WERI-Rb-1 (cell line): ENCODE measurements around the gene TFDP2.

Source experiments
- DNase-seq: peaks from one replicate; pipeline ENCODE4 v3.0.0-alpha.2; 2020
- H3K27ac ChIP-seq: fragments of 250-450 bp; sonication (Bioruptor Pico); 2 replicates; pipeline ENCODE4 v1.5.1; 2020; ENCODE audit warnings: mild to moderate bottlenecking, moderate library complexity
- H3K27me3 ChIP-seq: fragments of 250-450 bp; sonication (Bioruptor Pico); 2 replicates; pipeline ENCODE4 v1.5.1; 2021; ENCODE audit warnings: mild to moderate bottlenecking, low read depth, moderate library complexity; ENCODE audit not compliant: insufficient read depth, severe bottlenecking
- H3K36me3 ChIP-seq: fragments of 250-450 bp; sonication (Bioruptor Pico); 2 replicates; pipeline ENCODE4 v1.5.1; 2020; ENCODE audit warnings: mild to moderate bottlenecking, moderate library complexity
- H3K4me3 ChIP-seq: 2 replicates; pipeline ENCODE4 v1.5.1; 2011; ENCODE audit warnings: low read depth, mild to moderate bottlenecking, control low read depth, low read length
- H3K9me3 ChIP-seq: fragments of 250-450 bp; sonication (Bioruptor Pico); 2 replicates; pipeline ENCODE4 v1.5.1; 2021; ENCODE audit warnings: mild to moderate bottlenecking, moderate library complexity; ENCODE audit not compliant: severe bottlenecking
- CTCF ChIP-seq: IDR thresholded peaks from 2 replicates; pipeline ENCODE4 v1.5.1; 2011; ENCODE audit warnings: low read depth, mild to moderate bottlenecking, control low read depth, inconsistent platforms, low read length

Gene TFDP2

DNA sequence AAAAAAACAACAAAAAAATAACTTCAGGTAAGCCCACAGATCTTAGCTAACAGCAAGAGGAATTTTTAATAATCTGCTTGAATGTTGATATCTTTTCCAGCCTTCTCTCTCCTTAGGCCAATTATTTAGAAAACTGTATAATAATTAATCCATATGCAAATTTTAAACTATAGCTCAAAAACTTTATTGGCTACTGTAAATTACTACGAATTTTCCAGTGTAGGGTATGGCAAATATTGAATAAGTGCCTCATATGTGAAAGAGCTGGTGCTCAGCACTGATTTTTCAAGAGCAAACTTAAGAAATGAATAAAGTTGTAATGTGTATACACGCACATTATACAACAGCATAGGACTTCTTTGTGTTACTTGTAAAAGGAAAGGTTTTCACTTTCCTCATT, 123.0 kb downstream of the TFDP2 start:
- Histone ChIP-seq H3K36me3 (no peaks in the 10 kb centered on the region), H3K9me3 (no peaks in the 10 kb centered on the region), H3K4me3 (no peak overlapping the region), H3K27ac (no peak overlapping the region), H3K27me3 (no peaks in the 10 kb centered on the region)
- no peak for TF ChIP-seq CTCF
- DNase-seq = no peak

- Histone ChIP-seq H3K4me3 (no peak overlapping the region), H3K36me3 (no peaks in the 10 kb centered on the region), H3K9me3 (no peaks in the 10 kb centered on the region), H3K27me3 (no peaks in the 10 kb centered on the region), H3K27ac (no peak overlapping the region)
- peak; percentile 13; the same call in 1 of the 2 replicates for TF ChIP-seq CTCF
- DNase-seq = peak; percentile 20
Observed at GRCh38 chr3:142022381-142022780, 127.0 kb downstream of the TFDP2 start.

GRCh38 chr3:142021127-142021526, 128.2 kb downstream of the TFDP2 start:
- no peak for DNase-seq
- Histone ChIP-seq H3K4me3 (no peak overlapping the region), H3K27ac (no peak overlapping the region), H3K36me3 (no peaks in the 10 kb centered on the region), H3K27me3 (no peaks in the 10 kb centered on the region), H3K9me3 (no peaks in the 10 kb centered on the region)
- no peak for TF ChIP-seq CTCF

DNA sequence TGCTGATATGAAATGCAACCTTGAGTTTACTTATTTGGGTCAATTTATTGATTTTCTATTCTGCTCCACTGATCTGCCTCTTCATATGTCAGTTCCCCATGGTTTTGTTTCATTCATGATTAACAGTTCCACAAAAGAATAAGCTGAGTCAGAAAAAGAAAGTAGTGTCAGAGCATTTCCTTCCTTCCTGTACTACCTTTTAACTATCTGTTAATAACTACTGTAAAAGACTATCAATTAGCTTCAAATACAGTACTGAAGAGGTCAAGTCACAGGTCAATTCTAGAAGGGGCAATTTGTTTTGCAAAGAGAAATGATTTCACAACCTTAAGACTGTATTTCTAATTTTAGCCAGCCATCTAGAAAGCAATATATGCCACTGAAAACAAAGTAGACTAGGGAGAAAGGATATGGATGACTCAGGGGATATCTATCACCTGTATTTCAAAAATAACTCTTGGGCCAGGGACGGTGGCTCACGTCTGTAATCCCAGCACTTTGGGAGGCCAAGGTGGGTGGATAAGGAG, 129.5 kb downstream of the TFDP2 start:
- no peak overlapping the region for H3K27ac ChIP-seq
- TF ChIP-seq CTCF = no peak
- DNase-seq = no peak

GRCh38 chr3:142013993-142014392, 135.4 kb downstream of the TFDP2 start:
- Histone ChIP-seq H3K36me3 (no peaks in the 10 kb centered on the region), H3K27me3 (no peaks in the 10 kb centered on the region), H3K9me3 (no peaks in the 10 kb centered on the region), H3K4me3 (no peak overlapping the region), H3K27ac (no peak overlapping the region)
- no peak for TF ChIP-seq CTCF
- DNase-seq = no peak

More for the DNA sequence above, 129.5 kb downstream of the TFDP2 start:
- Histone ChIP-seq H3K27me3 (no peaks in the 10 kb centered on the region), H3K4me3 (no peak overlapping the region), H3K9me3 (no peaks in the 10 kb centered on the region), H3K36me3 (no peaks in the 10 kb centered on the region)

DNA sequence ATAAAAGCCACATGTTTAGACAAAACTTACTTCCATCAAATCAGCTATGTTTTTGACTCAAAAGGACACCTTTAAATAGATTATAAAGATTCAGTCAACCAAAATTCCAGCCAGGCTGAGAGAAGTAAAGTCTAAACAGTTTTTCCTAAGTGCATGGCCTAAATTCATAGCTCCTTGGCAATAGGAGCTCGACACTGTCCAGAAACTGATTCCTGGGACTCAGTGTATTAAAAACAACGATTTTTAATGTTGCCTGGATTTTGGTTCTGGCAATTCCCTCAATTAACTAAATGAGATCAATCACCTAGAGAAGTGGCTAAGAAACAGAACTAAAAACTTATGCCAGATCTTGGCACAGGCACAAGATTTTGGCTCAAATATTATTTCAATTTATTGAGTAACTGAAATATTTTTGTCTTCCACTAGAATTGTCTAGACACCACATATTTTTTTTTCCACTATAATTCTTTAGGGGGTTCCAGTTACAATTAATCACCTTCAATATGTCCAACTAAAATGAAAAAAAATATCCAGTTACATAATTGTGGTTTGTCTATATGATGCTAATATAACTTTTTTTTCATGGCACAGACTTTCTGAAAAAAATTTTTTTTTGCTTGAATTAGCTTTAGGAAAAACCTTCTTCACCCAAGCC, 135.9 kb downstream of the TFDP2 start:
- Histone ChIP-seq H3K27ac (no peak overlapping the region), H3K9me3 (no peaks in the 10 kb centered on the region), H3K27me3 (no peaks in the 10 kb centered on the region), H3K36me3 (no peaks in the 10 kb centered on the region), H3K4me3 (no peak overlapping the region)
- TF ChIP-seq CTCF = no peak
- no peak for DNase-seq
